AG04450 (cell line): Measurements from ENCODE around the gene S100A3. TPM values are rescaled to one million over a fixed set of nuclear protein-coding genes. Genes with fewer than 3 reads are reported as not detected.

ENCODE experiments used
- CTCF ChIA-PET: fragments of 300-600, 350-600 bp; formaldehyde crosslinking; extraction: SDS; loops from one replicate; lab custom pipeline; 2022; ENCODE audit warnings: antibody characterized with exemption, inconsistent platforms; lab: Charles Lee
- POLR2A ChIA-PET: fragments of 350-600 bp; formaldehyde crosslinking; extraction: SDS; loops from one replicate; lab custom pipeline; 2021; ENCODE audit warnings: antibody characterized with exemption, inconsistent platforms; lab: Yijun Ruan, JAX
- DNase-seq: peaks from one replicate; pipeline ENCODE4 v3.0.0-alpha.2; 2011; ENCODE audit warnings: low read depth, low spot score
- H3K27ac ChIP-seq: one replicate; pipeline ENCODE4 v1.5.1; 2012; ENCODE audit warnings: low read depth, low read length, control low read depth
- H3K27me3 ChIP-seq: one replicate; pipeline ENCODE4 v1.6.0; 2012; ENCODE audit warnings: low read length; ENCODE audit not compliant: control insufficient read depth, insufficient read depth
- H3K4me3 ChIP-seq: 2 replicates; pipeline ENCODE4 v1.5.1; 2011; ENCODE audit warnings: mild to moderate bottlenecking, low read depth, low read length, control low read depth
- H3K9me3 ChIP-seq: 2 replicates; pipeline ENCODE4 v1.5.1; 2012; ENCODE audit warnings: low read length; ENCODE audit not compliant: control insufficient read depth, insufficient read depth
- polyA plus RNA-seq: library from polyadenylated mRNA; depleted of rRNA; stranded (reverse); fragments of >200 nt; gene quantifications from 2 replicates; pipeline ENCODE4 v1.2.3, GENCODE V29; 2011
- TF ChIP-seq, protein P1 (sequence below): IDR thresholded peaks from 2 replicates; pipeline ENCODE4 v1.5.1; 2011; ENCODE audit warnings: low read depth, low read length, control low read depth, inconsistent platforms

The S100A3 gene
- polyA plus RNA-seq, 1 experiment, result 1.8 TPM

DNA sequence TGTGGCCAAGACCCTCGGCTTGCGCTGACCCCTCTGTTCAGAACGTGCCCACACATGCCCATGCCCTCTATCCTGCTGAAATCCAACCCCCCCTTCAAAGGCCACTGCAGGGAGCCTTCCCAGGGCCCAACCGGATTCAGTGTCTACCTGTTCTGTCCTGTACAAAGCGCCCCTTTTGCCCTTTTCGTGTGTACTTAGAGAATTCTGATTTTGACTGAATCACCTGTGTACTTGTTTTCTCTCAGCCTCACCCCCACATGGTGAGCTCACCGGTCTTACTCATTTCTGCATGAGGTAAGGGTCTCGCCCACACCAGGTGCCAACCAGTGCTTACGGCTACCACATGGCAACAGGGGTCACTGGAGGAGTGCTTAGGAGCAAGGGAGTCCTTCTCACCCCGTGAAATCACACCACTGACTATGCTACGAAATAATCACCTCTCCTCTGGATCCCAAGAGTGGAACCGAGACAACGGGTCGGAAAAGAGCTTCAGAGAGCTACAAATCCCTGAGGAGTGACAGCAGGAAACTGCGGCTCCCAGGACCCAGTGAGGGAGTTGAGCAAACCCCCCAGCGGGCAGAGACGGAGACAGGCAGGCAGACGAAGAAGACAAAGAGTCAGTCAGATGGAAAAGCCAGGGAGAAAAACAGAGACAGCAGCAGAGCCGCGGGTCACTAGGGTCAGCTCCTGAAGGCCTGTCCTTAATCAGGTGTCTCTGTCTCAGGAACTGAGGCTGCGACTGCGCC lies 18.7 kb upstream of the S100A3 start:
- DNase-seq, result no peak
- TF ChIP-seq, protein P1, sequence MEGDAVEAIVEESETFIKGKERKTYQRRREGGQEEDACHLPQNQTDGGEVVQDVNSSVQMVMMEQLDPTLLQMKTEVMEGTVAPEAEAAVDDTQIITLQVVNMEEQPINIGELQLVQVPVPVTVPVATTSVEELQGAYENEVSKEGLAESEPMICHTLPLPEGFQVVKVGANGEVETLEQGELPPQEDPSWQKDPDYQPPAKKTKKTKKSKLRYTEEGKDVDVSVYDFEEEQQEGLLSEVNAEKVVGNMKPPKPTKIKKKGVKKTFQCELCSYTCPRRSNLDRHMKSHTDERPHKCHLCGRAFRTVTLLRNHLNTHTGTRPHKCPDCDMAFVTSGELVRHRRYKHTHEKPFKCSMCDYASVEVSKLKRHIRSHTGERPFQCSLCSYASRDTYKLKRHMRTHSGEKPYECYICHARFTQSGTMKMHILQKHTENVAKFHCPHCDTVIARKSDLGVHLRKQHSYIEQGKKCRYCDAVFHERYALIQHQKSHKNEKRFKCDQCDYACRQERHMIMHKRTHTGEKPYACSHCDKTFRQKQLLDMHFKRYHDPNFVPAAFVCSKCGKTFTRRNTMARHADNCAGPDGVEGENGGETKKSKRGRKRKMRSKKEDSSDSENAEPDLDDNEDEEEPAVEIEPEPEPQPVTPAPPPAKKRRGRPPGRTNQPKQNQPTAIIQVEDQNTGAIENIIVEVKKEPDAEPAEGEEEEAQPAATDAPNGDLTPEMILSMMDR, result no peak
- H3K9me3 ChIP-seq, result no peaks in the 10 kb centered on the region
- H3K4me3 ChIP-seq, result no peak overlapping the region
- CTCF ChIA-PET, result interaction anchor here (0.5 to 7.0 kb wide), 27 partner anchors 9 to 218 kb away, joined by 3 to 165 read pairs (median 5); partner anchors contain the start of genes S100A13, S100A5 and S100A6
- H3K27me3 ChIP-seq, result no peaks in the 10 kb centered on the region
- H3K27ac ChIP-seq, result peak overlapping the region; percentile 100
- POLR2A ChIA-PET, result interaction anchor here (1.1 to 2.4 kb wide), 6 partner anchors 32 to 423 kb away, joined by 3 to 20 read pairs (median 6); partner anchors contain the start of genes CHTOP, RPS27, S100A1 and S100A13

DNA sequence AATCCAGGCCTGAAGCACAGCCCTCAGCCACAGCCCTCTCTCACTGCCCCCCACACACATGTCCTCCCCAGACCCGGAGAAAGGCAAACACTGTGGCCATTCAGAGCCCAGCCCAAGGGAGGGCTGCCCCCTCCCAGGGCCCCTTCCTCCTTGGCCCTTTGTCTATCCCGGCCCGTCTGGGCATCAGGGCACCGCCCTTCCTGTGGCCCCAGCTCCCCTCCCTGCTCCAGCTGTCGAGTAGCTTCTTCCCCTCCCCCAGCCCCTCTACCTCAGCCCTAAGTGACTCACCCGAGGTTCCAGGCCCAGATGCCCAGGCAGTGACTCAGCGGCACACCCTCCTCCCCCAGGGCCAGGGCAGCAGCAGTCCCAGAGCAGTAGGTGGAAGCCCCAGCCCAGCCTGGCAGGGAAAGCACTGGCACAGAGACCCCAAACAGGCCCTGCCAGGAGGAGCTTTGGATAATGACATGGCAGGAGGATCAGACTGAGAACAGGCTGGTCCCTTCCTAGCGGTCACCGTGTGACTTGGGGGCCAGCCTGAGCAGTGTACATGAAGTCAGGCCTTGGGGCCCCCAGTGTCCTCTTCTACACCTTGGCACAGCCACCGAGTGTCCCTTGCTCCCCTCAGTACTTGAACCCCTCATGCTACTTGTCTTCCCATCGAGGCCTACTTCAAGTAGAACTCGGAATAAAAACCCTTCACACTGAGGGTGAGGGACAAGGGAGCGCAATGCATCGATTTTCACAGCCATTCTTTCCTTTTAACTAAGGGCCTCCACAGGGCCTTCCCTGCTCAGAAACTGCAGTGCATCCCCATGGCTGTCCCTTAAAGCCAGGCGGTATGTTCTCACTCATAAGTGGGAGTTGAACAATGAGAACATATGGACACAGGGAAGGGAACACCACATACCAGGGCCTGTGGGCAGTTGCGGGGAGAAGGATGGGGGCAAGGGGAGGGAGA lies 17.6 kb upstream of the S100A3 start:
- TF ChIP-seq, protein P1, result no peak
- ChIA-PET POLR2A (interaction anchor here (0.7 to 4.1 kb wide), 11 partner anchors 15 to 424 kb away, joined by 3 to 76 read pairs (median 5); partner anchors contain the start of genes CHTOP, RPS27, S100A13 and S100A16), CTCF (interaction anchor here (0.5 to 1.8 kb wide), 6 partner anchors 23 to 214 kb away, joined by 3 to 34 read pairs (median 5); no protein-coding TSS in a partner anchor)
- DNase-seq, result peak; percentile 98
- H3K9me3 ChIP-seq, result no peaks in the 10 kb centered on the region
- no peak overlapping the region for H3K4me3 ChIP-seq
- peak overlapping the region; percentile 100 for H3K27ac ChIP-seq
- no peaks in the 10 kb centered on the region for H3K27me3 ChIP-seq

DNA sequence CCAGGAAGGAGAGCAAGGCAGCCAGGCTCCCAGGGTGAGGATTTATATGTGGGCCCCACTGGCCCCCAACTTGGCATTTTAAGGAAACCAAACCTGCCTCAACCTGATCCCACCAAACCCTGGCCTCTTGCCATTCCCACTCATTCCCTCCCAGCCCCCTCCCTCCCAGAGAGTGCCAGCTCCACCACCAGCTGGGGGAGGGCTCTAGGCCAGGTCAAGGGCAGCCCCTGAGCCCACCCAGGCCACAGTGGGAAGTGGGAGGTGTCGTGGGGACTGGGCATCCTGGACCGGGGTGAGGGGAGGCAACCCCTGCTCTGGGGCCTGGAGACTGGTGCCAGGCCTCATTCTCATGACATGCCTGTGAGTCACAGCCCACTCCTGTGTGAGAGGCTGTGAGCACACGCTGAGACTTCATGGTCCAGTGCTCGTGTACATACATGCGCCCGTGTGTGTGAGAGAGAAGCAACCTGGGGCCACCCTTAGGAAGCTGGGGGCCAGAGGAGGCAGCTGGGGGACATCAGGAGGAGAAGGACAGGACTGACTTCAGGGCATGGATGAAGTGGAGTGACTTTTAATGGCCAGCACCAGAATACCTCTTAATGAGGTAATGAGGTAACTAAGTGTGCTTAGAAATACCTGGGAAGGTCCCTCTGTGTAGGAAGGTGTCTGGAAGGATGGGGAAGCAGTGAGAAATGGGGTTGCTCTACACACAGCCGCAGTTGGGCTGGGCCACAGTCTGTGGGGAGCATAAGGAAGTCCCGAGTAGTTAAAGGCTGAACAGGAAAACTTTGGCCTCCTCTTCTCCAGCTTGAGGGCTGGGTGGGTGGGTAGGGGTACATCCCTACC lies 16.7 kb upstream of the S100A3 start, which contains the start of gene S100A2:
S100A2 (minus strand) TSS at position 316 of the 846 bp plus-strand sequence. CDS start 1,967 bp downstream, outside the sequence.
- TF ChIP-seq, protein P1, result no peak

DNA sequence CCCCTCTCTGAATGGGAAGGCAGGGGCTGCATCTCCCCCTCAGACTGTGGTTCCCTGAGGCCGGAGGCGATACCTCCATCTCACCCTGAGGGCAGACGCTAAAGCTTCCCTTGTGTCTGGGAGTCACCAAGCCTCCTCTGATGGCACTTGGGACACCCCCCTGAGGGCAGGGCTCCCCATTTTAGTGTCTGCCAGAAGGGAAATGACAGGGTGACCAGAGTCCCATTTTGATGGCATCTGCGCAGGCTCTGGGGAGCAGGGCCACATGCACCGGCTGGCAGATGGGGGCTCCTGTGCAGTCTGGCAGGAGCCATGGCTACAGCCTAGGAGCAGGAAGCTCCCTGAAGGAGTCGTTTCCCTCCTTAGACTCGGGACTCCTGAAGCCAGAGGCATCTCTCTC lies 14.9 kb upstream of the S100A3 start:
- Histone ChIP-seq H3K9me3 (no peaks in the 10 kb centered on the region), H3K4me3 (no peak overlapping the region), H3K27me3 (no peaks in the 10 kb centered on the region), H3K27ac (no peak overlapping the region)
- TF ChIP-seq, protein P1, result no peak
- CTCF ChIA-PET, result interaction anchor here (0.6 to 5.0 kb wide), 6 partner anchors 10 to 98 kb away, joined by 3 to 22 read pairs (median 6); no protein-coding TSS in a partner anchor
- POLR2A ChIA-PET, result interaction anchor here (1.2 to 4.1 kb wide), 3 partner anchors 20 to 63 kb away, joined by 3 to 76 read pairs (median 23); partner anchors contain the start of genes S100A13, S100A4 and S100A6
- no peak for DNase-seq

More for the DNA sequence above, 16.7 kb upstream of the S100A3 start, which contains the start of gene S100A2:
- peak; percentile 83 for DNase-seq
- Histone ChIP-seq H3K27ac (peak within 1 kb of the TSS; percentile 100), H3K27me3 (no peaks in the 10 kb centered on the region), H3K9me3 (no peaks in the 10 kb centered on the region), H3K4me3 (peak within 1 kb of the TSS; percentile 25; the same call in 1 of the 2 replicates)
- POLR2A ChIA-PET, result interaction anchor here (0.7 to 4.1 kb wide), 13 partner anchors 14 to 425 kb away, joined by 3 to 76 read pairs (median 4); partner anchors contain the start of genes CHTOP, RPS27, S100A13 and S100A16
- CTCF ChIA-PET, result interaction anchor here (0.5 to 1.8 kb wide), 6 partner anchors 22 to 213 kb away, joined by 3 to 34 read pairs (median 5); no protein-coding TSS in a partner anchor
